NK-92 (cell line): ENCODE measurements around the gene MELK.

Experiments used
- DNase-seq: peaks from one replicate; lab custom pipeline; 2025; ENCODE audit not compliant: unreplicated experiment; lab: John Stamatoyannopoulos, UW

MELK gene

GRCh38 chr9:36576866-36577265 lies 4.2 kb downstream of the MELK start:
- DNase-seq = no peak

GRCh38 chr9:36584620-36585460 lies 12.1 kb downstream of the MELK start:
- DNase-seq = no peak

GRCh38 chr9:36590231-36590630 lies 17.5 kb downstream of the MELK start:
- DNase-seq = no peak

GRCh38 chr9:36592801-36593583 lies 20.3 kb downstream of the MELK start:
- no peak for DNase-seq

GRCh38 chr9:36594213-36594612 lies 21.5 kb downstream of the MELK start:
- DNase-seq = no peak

- DNase-seq = no peak
Measured at GRCh38 chr9:36597412-36598178, 24.9 kb downstream of the MELK start.

- no peak for DNase-seq
Measured at GRCh38 chr9:36598273-36598672, 25.6 kb downstream of the MELK start.

GRCh38 chr9:36603006-36603405 lies 30.3 kb downstream of the MELK start:
- no peak for DNase-seq

GRCh38 chr9:36609306-36609705 lies 36.6 kb downstream of the MELK start:
- no peak for DNase-seq

- DNase-seq = no peak
Measured at GRCh38 chr9:36622121-36622520, 49.4 kb downstream of the MELK start.

- no peak for DNase-seq
Measured at GRCh38 chr9:36623280-36623679, 50.6 kb downstream of the MELK start.

- DNase-seq = no peak
Measured at GRCh38 chr9:36625006-36625615, 52.4 kb downstream of the MELK start.

GRCh38 chr9:36632892-36633291 lies 60.2 kb downstream of the MELK start:
- DNase-seq = no peak

GRCh38 chr9:36637491-36638270 lies 65.0 kb downstream of the MELK start:
- no peak for DNase-seq

GRCh38 chr9:36640771-36641381 lies 68.2 kb downstream of the MELK start:
- no peak for DNase-seq

GRCh38 chr9:36642817-36643216 lies 70.1 kb downstream of the MELK start:
- no peak for DNase-seq

- DNase-seq = no peak
Measured at GRCh38 chr9:36656842-36657241, 84.1 kb downstream of the MELK start.

- DNase-seq = no peak
Measured at GRCh38 chr9:36659500-36659899, 86.8 kb downstream of the MELK start.

GRCh38 chr9:36664806-36665205 lies 92.1 kb downstream of the MELK start:
- DNase-seq = no peak

GRCh38 chr9:36665387-36665786 lies 92.7 kb downstream of the MELK start:
- DNase-seq = no peak
